ENCODE measurements around the gene OR1I1.

OR1I1 gene

GRCh38 chr19:15098460-15098859, 16.4 kb downstream of the OR1I1 start:
- DNase-seq, result no peak

GRCh38 chr19:15099017-15099582, 17.1 kb downstream of the OR1I1 start:
- no peak for DNase-seq

- DNase-seq, result peak in 1 of 56 donors; percentile 2
Measured at GRCh38 chr19:15101479-15102082, 19.6 kb downstream of the OR1I1 start.

GRCh38 chr19:15104003-15104402, 22.0 kb downstream of the OR1I1 start:
- DNase-seq, result no peak

- no peak for DNase-seq
Measured at GRCh38 chr19:15104411-15104810, 22.4 kb downstream of the OR1I1 start.

GRCh38 chr19:15105044-15105443, 23.0 kb downstream of the OR1I1 start:
- DNase-seq, result no peak

GRCh38 chr19:15107061-15108010, 25.3 kb downstream of the OR1I1 start, which contains the start of gene SYDE1:
SYDE1 (plus strand) TSS chr19:15107401; CDS start chr19:15107434, 33 bp downstream.
- DNase-seq, result peak in 1 of 56 donors; percentile 13

GRCh38 chr19:15108145-15108844, 26.3 kb downstream of the OR1I1 start:
- DNase-seq, result no peak

- DNase-seq, result no peak
Measured at GRCh38 chr19:15108845-15109767, 27.1 kb downstream of the OR1I1 start.

GRCh38 chr19:15109768-15110417, 27.9 kb downstream of the OR1I1 start:
- DNase-seq, result no peak

- no peak for DNase-seq
Measured at GRCh38 chr19:15110418-15110815, 28.4 kb downstream of the OR1I1 start.

- DNase-seq, result no peak
Measured at GRCh38 chr19:15111758-15112157, 29.7 kb downstream of the OR1I1 start.

GRCh38 chr19:15112385-15112784, 30.4 kb downstream of the OR1I1 start:
- DNase-seq, result no peak

GRCh38 chr19:15113245-15114152, 31.5 kb downstream of the OR1I1 start:
- DNase-seq, result no peak

GRCh38 chr19:15114153-15114540, 32.1 kb downstream of the OR1I1 start:
- no peak for DNase-seq

- DNase-seq, result peak in 16 of 56 donors; percentile 2 to 58 (median 25)
Measured at GRCh38 chr19:15115080-15115479, 33.1 kb downstream of the OR1I1 start.

- DNase-seq, result no peak
Measured at GRCh38 chr19:15115762-15116615, 34.0 kb downstream of the OR1I1 start.

- DNase-seq, result no peak
Measured at GRCh38 chr19:15116856-15117255, 34.8 kb downstream of the OR1I1 start.
